Subcutaneous abdominal adipose tissue (tissue), 5 donors: ENCODE data around the gene IL1RAPL1.

Experiments
- H3K27ac ChIP-seq: one replicate; pipeline ENCODE4 v1.7.0; 2013; ENCODE audit warnings: low read depth, mild to moderate bottlenecking, inconsistent platforms, low read length, moderate library complexity
- H3K27me3 ChIP-seq, 5 donors: one replicate each; pipeline ENCODE4 v1.7.0; 2013; ENCODE audit warnings: low read length in 5 of 5, inconsistent platforms in 1 of 5; ENCODE audit not compliant: control insufficient read depth in 5 of 5, insufficient read depth in 4 of 5
- H3K36me3 ChIP-seq, 5 donors: one replicate each; pipeline ENCODE4 v1.7.0; 2013; ENCODE audit warnings: low read length in 5 of 5; ENCODE audit not compliant: control insufficient read depth in 5 of 5, insufficient read depth in 5 of 5
- H3K4me1 ChIP-seq, 5 donors: one replicate each; pipeline ENCODE4 v1.7.0; 2013; ENCODE audit warnings: low read length in 5 of 5, mild to moderate bottlenecking in 3 of 5, moderate library complexity in 1 of 5; ENCODE audit not compliant: control insufficient read depth in 5 of 5, insufficient read depth in 5 of 5
- H3K4me3 ChIP-seq, 5 donors: one replicate each; pipeline ENCODE4 v1.7.0; 2013; ENCODE audit warnings: low read length in 5 of 5, low read depth in 1 of 5
- H3K9ac ChIP-seq, 5 donors: one replicate each; pipeline ENCODE4 v1.7.0; 2013; ENCODE audit warnings: low read length in 5 of 5, mild to moderate bottlenecking in 4 of 5, moderate library complexity in 3 of 5
- H3K9me3 ChIP-seq, 5 donors: one replicate each; pipeline ENCODE4 v1.7.0; 2013; ENCODE audit warnings: low read length in 5 of 5; ENCODE audit not compliant: control insufficient read depth in 5 of 5
- donor health status: healthy.
- donor health status: healthy.
- donor health status: healthy.
- donor health status: healthy.
- donor health status: healthy.

IL1RAPL1 gene

DNA sequence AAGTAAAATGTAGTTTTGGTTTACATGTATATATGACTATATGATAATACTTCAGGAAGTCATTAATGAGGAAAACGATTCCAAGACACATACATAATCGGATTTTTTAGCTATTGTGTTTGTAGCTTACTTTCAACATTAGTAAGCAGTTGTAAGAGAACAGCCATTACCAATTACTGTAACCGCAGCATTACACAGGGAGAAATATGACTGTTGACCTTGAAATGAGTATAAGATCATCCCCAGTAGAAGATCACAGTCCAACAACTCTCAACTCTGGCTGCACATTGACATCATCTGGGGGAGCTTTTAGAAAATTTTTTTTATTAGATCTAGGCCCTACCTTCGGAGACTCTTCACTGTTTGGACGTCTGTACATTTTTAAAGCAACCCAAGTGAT is 866.1 kb downstream of the IL1RAPL1 start:
- no peak overlapping the region for H3K9ac ChIP-seq
- H3K27me3 ChIP-seq, result peaks cover 0 to 2% (median 0%) of the 10 kb centered on the region in 5 donors
- H3K27ac ChIP-seq, result no peak overlapping the region
- no peaks in the 10 kb centered on the region for H3K36me3 ChIP-seq
- H3K4me1 ChIP-seq, result no peaks in the 10 kb centered on the region
- H3K4me3 ChIP-seq, result no peak overlapping the region
- no peaks in the 10 kb centered on the region for H3K9me3 ChIP-seq

DNA sequence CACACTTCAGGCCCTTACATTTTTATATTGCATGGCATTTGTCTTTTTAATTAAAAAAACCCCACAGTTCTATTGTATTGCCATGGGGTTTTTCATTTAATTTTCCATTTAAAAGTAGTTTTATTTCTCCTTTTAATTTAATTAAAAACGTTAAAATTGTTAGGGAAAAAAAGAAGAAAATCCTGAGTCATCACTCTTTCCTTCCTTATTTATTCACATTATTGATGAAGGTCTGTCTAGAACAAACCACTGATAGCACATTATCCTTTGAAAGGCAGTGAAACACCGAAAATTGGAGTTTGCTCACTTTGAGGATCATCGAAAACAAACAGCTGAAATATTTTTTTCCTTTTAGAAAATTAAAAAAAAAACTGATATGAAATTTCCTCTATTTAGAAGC is 868.5 kb downstream of the IL1RAPL1 start:
- Histone ChIP-seq H3K36me3 (no peaks in the 10 kb centered on the region), H3K4me1 (no peaks in the 10 kb centered on the region), H3K27me3 (peaks cover 0 to 2% (median 0%) of the 10 kb centered on the region in 5 donors), H3K27ac (no peak overlapping the region), H3K9ac (no peak overlapping the region), H3K9me3 (no peaks in the 10 kb centered on the region), H3K4me3 (no peak overlapping the region)

DNA sequence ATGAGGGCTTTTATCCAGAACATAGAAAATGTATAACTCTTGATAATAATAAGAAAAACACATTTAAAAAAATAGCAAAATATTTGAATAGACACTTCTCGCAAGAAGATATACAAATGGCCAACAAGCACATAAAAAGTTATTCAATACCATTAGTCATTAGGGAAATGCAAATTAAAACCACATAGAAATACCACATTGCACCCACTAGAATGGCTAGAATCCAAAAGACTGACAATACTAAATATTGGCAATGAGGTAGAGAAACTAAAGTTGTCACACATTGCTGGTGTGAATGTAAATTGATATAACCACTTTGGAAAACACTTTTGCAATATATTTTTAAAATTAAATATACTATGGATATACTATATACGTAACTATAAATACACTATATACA is 873.8 kb downstream of the IL1RAPL1 start:
- Histone ChIP-seq H3K9me3 (peaks cover 0 to 3% (median 0%) of the 10 kb centered on the region in 5 donors), H3K36me3 (no peaks in the 10 kb centered on the region), H3K27me3 (no peaks in the 10 kb centered on the region), H3K4me3 (no peak overlapping the region), H3K27ac (no peak overlapping the region), H3K4me1 (no peaks in the 10 kb centered on the region), H3K9ac (no peak overlapping the region)

DNA sequence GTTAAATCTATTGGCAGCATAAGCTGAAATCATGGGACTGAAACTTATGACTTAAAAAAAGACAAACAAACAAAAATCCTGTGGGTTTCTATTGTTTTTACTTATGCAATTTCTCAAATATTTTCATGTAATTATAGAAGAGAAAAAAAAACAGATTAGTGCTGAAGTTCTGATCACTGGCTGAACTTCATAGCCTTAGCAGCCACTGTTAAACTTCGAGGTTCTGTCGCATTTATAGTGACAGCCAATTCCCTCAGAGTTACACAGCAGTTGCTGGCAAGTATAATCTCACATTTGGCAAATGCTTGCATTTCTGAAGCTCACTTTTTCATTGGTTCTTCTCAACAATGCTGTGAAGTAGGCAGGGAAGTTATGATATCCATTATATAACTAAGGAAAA is 879.2 kb downstream of the IL1RAPL1 start:
- Histone ChIP-seq H3K4me1 (peaks cover 0 to 2% (median 0%) of the 10 kb centered on the region in 5 donors), H3K27me3 (peaks cover 0 to 2% (median 0%) of the 10 kb centered on the region in 5 donors), H3K4me3 (no peak overlapping the region), H3K27ac (no peak overlapping the region), H3K36me3 (no peaks in the 10 kb centered on the region), H3K9me3 (peaks cover 0 to 3% (median 0%) of the 10 kb centered on the region in 5 donors), H3K9ac (no peak overlapping the region)

DNA sequence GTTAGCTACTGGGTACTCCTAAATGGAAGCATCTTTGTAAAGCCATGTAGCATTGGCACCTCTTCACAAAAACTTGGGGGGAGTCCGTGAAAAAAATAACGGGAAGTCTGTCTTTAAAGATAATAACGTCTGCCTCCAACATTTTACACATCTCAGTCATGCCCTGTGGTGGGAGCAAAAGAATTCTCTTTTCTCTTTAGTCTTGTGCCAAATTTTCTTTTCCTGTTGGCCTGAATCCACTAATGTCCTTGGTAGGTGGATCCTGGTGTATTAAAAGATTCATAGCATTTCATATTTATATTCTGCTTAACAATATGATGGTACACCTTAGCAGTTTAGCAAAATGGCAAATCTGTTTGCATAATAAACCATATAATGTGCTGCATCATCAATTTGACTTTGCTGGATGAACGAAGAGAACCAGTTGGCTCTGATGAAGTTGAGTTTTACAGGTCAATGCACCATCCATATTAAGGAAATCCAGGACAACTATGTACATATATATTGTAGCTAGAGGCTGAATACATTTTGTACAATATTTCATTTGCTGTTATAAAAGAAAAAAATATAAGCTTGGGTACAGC is 881.8 kb downstream of the IL1RAPL1 start:
- Histone ChIP-seq H3K27me3 (peaks cover 0 to 2% (median 0%) of the 10 kb centered on the region in 5 donors), H3K4me3 (no peak overlapping the region), H3K27ac (no peak overlapping the region), H3K36me3 (no peaks in the 10 kb centered on the region), H3K9ac (no peak overlapping the region), H3K4me1 (peaks cover 0 to 2% (median 0%) of the 10 kb centered on the region in 5 donors), H3K9me3 (peaks cover 0 to 3% (median 3%) of the 10 kb centered on the region in 5 donors)

DNA sequence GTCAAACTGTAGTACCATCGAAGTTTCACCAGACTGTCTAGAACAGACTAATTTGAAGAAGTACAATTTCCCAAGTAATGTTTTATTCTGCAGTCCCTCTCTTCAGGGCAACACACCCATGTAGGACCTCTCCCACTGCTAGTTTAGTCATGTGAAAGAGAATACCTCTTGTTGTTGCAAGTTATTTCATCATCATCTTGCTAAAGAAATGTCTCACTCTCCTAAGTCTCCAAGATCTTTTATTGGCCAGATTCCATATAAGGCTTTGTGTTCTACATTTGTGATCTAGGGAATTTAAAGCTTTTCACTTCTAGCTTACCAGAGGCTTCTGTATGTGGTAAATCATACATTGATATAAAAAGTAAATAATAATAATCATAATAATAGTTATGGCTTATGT is 882.8 kb downstream of the IL1RAPL1 start:
- Histone ChIP-seq H3K27me3 (peaks cover 0 to 2% (median 0%) of the 10 kb centered on the region in 5 donors), H3K4me1 (peaks cover 0 to 2% (median 0%) of the 10 kb centered on the region in 5 donors), H3K9ac (no peak overlapping the region), H3K9me3 (peaks cover 0 to 3% (median 0%) of the 10 kb centered on the region in 5 donors), H3K36me3 (no peaks in the 10 kb centered on the region), H3K27ac (no peak overlapping the region), H3K4me3 (no peak overlapping the region)

DNA sequence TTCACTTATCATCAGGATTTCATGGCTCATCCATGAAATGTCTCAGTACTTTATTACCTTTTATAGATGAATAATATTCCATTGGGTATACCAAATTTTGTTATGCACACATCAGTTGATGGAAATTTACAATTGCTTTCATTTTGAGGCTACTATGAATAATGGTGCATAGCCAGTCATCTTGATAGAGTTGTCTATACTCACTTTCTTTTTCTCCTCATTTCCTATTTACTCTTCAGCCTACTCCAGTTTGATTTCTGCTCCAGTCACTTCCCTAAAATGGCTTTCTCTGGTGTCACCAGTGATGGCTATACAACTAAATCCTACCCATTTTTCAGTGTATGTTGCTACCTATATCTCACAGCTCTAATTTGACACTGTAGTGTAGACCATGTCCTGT is 884.6 kb downstream of the IL1RAPL1 start:
- Histone ChIP-seq H3K9ac (no peak overlapping the region), H3K27me3 (peaks cover 0 to 3% (median 0%) of the 10 kb centered on the region in 5 donors), H3K27ac (no peak overlapping the region), H3K4me1 (no peaks in the 10 kb centered on the region), H3K9me3 (peaks cover 0 to 3% (median 0%) of the 10 kb centered on the region in 5 donors), H3K4me3 (no peak overlapping the region), H3K36me3 (no peaks in the 10 kb centered on the region)

DNA sequence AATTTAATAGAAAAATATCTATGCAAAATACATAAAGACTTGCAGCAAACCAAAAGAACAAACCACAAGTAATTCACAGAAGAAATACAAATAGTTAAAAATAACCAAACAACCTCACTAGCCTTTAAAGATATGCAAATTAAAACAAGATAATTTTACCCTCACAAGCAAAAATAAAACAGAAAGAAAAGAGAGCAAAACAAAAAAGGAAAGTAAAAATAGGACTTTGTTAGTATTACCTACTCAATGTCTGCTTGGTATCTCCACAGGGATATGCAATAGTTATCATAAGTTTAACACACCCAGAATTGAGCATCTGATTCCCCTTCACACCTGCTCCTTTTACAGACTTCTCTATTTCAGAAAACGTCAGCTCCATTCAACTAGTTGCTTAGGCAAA is 890.6 kb downstream of the IL1RAPL1 start:
- H3K9ac ChIP-seq, result no peak overlapping the region
- H3K27ac ChIP-seq, result no peak overlapping the region
- no peaks in the 10 kb centered on the region for H3K4me1 ChIP-seq
- no peak overlapping the region for H3K4me3 ChIP-seq
- H3K36me3 ChIP-seq, result no peaks in the 10 kb centered on the region
- peaks cover 0 to 3% (median 0%) of the 10 kb centered on the region in 5 donors for H3K9me3 ChIP-seq
- H3K27me3 ChIP-seq, result peaks cover 0 to 3% (median 0%) of the 10 kb centered on the region in 5 donors

DNA sequence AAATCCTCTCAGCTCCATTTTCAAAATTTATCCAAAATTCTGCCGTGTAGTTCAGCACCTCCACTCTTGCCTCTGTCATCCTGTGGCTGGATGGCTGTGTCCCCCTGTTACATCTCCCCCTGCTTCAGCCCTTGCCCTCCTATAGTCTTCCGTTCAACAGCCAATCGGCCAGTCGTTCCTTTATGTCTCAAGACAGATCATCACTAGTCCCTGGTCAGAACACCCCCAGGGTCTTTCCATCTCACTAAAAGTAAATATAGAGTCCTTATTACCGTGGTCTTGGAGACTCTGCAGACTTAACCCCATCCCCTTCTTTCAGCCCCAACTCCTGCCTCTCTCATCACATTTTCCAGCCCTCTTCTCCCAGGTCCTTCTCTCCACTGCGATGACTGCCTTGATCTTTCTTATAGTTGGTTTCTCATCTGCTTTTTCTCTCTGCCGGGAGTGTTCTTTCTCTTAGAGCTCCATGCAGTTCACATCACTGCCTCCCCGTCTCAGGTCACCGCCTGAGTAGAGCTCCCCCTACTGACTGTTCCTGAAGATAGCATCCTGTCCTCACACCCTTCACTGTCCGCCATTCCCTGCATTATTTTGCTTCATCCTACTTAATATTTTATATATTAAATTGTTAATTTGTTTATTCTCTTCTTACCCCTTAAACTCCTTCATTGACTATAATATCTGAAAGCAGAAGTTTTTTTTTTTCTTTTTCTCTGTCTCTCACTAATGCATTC is 891.3 kb downstream of the IL1RAPL1 start:
- Histone ChIP-seq H3K36me3 (no peaks in the 10 kb centered on the region), H3K4me1 (no peaks in the 10 kb centered on the region), H3K27ac (no peak overlapping the region), H3K9ac (no peak overlapping the region), H3K4me3 (no peak overlapping the region), H3K9me3 (no peaks in the 10 kb centered on the region), H3K27me3 (peaks cover 0 to 3% (median 0%) of the 10 kb centered on the region in 5 donors)

DNA sequence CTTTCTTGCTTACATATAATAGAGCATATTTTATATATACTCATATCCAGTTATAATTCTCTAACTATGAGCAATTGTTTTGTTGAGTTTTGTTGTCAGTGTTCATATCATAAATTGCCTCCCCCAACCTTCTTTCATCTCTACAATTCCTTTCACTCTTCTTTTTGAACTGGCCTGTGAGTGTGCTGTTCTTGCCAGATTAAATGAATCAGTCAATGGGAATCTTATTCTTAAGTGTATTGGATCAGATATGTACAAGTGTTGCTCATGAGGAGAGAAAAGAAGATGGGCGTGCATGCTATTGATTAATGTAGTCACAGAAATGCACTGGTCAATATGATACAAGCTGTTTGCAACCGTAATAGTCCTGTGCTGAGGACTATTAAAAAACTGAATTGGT is 900.0 kb downstream of the IL1RAPL1 start:
- Histone ChIP-seq H3K36me3 (no peaks in the 10 kb centered on the region), H3K4me1 (no peaks in the 10 kb centered on the region), H3K9me3 (no peaks in the 10 kb centered on the region)

More for the DNA sequence above, 900.0 kb downstream of the IL1RAPL1 start:
- Histone ChIP-seq H3K27ac (no peak overlapping the region), H3K4me3 (no peak overlapping the region), H3K9ac (no peak overlapping the region), H3K27me3 (no peaks in the 10 kb centered on the region)
